Measurements from ENCODE around the gene MUL1. TPM values are rescaled to one million over a fixed set of nuclear protein-coding genes. Genes with fewer than 3 reads are reported as not detected.
"Not testable (repeated sequence)": the region's sequence is repeated elsewhere in the genome, so short reads cannot be mapped to it uniquely, and the experiment has no call there.

Gene MUL1
- total RNA-seq, 1 donor from 2014 or later, result 22.1 TPM

DNA sequence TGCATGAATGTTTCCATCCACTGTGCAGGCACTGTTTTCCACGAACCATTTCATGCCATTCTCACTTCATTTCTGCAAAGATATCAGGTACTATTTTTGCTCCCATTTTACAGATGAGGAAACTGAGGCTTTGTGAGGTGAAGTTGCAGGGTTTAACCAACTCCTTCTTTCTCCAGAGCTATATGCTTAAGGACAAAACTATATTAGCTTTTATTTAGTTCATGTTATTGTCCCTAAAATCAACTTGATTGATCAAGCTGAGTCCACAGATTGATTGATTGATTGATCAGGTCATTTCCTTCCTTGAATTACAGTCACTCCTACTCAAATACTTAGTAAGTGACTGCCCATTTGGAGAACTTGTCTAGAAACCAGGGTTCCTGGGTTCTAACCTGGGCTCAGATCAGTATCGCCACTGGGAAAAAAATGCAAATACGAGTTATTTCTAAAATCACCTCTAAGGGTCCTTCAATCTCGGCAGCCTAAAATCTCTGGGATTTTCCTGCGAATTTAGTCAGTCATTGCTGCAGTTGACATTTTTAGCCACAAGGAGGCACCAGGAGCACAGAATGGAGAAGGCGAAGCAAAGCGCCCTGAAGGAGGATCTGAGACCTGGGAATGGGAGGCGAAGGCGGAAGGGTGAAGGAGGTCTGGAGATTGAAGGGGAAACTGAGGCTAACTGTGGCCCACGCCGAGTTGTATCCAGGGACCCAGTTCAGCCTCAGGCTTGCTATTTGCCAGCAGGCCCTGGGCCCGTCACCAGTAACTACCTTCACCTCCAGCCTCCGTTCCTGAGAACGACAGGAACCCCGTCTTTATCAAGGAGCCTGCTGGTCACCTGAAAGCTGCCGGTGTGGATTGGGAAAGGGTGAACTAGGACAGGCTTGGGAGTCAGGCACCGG, 14.3 kb upstream of the MUL1 start:
- Histone ChIP-seq H3K27me3 (ENCODE audit: control insufficient read depth, insufficient read depth, low read length) (peaks cover 1% of the 10 kb centered on the region), H3K4me3 (ENCODE audit: low read depth, low read length) (no peak overlapping the region), H3K36me3 (ENCODE audit: control insufficient read depth, insufficient read depth, low read length) (no peaks in the 10 kb centered on the region)
- TF ChIP-seq, protein P1, sequence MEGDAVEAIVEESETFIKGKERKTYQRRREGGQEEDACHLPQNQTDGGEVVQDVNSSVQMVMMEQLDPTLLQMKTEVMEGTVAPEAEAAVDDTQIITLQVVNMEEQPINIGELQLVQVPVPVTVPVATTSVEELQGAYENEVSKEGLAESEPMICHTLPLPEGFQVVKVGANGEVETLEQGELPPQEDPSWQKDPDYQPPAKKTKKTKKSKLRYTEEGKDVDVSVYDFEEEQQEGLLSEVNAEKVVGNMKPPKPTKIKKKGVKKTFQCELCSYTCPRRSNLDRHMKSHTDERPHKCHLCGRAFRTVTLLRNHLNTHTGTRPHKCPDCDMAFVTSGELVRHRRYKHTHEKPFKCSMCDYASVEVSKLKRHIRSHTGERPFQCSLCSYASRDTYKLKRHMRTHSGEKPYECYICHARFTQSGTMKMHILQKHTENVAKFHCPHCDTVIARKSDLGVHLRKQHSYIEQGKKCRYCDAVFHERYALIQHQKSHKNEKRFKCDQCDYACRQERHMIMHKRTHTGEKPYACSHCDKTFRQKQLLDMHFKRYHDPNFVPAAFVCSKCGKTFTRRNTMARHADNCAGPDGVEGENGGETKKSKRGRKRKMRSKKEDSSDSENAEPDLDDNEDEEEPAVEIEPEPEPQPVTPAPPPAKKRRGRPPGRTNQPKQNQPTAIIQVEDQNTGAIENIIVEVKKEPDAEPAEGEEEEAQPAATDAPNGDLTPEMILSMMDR (IDR thresholded peaks at IDR 0.05; ENCODE audit: insufficient read depth, low read length, severe bottlenecking), result peak; percentile 80
- DNase-seq (ENCODE audit: low read depth) (peak; percentile 73), FAIRE-seq (no peak)

DNA sequence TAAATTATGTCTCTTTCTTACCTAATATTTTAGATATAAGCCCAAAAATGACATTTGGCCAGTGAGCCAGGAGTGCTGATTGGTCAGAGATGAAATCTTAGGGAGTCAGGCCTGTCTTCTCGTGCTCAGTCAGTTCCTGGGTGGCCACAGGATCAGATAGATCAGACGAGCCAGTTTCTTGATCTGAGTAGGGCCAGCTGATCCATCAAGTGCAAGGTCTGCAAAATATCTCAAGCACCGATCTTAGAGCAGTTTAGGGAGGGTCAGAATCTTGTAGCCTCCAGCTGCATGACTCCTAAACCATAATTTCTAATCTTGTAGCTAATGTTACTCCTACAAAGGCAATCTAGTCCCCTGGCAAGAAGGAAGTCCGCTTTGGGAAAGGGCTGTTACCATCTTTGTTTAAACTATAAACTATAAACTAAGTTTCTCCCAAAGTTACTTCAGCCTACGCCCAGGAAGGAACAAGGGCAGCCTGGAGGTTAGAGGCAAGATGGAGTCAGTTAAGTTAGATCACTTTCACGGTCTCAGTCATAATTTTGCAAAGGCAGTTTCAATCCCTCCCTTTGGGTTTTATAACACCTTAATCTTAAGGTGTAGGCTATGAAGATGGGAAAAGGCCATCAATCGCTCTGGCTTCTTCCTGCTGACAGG, 11.8 kb upstream of the MUL1 start:
- H3K27me3 ChIP-seq (ENCODE audit: control insufficient read depth, insufficient read depth, low read length); H3K4me3 ChIP-seq (ENCODE audit: low read depth, low read length); FAIRE-seq; H3K36me3 ChIP-seq (ENCODE audit: control insufficient read depth, insufficient read depth, low read length); DNase-seq (ENCODE audit: low read depth): not testable (repeated sequence)

DNA sequence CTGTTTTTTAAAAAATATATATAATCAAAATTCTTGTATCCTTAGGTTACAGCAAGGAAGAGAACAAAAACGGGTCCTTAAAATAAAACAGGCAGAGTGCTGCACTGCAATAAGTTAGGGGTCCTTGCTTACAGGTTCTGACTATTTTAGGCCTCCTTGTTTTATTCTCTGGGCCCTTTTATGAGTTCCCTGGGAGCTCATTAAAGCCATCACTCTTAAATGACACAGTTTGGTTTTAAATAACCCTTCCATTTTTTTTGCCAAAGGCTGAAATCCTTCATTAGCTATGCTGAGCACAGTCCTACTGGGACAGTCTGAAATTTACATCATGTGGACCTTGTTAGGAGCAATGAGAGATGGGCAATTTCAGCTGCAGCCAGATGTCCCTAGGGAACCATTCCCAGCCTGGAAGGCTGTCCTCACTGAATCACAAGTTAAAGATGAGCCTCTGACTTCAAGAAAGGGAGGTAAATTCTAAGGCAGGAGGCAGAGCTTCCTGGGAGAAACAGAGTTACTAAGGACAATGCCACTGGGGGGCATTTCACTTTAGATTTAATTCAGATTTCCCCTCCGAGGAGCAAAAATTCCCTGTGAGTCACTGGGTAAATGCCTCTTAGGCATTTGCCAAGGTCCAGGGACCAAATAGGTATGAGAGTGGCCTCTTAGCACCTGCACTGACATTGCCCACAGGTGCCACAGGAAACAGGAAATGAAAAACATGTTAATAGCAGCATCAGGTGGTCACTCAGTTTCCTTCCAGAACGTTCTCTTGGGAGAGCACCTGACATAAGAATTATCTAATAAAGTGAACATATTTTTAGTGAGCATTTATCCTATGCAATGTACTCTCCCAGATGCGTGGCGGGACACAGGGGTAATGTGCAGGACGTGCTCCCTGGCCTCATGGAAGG, 3.8 kb upstream of the MUL1 start:
- Histone ChIP-seq H3K4me3 (ENCODE audit: low read depth, low read length) (no peak overlapping the region), H3K27me3 (ENCODE audit: control insufficient read depth, insufficient read depth, low read length) (no peaks in the 10 kb centered on the region), H3K36me3 (ENCODE audit: control insufficient read depth, insufficient read depth, low read length) (no peaks in the 10 kb centered on the region)
- TF ChIP-seq, protein P1 (IDR thresholded peaks at IDR 0.05; ENCODE audit: insufficient read depth, low read length, severe bottlenecking), result no peak
- peak; percentile 1 for DNase-seq (ENCODE audit: low read depth)
- FAIRE-seq, result no peak

DNA sequence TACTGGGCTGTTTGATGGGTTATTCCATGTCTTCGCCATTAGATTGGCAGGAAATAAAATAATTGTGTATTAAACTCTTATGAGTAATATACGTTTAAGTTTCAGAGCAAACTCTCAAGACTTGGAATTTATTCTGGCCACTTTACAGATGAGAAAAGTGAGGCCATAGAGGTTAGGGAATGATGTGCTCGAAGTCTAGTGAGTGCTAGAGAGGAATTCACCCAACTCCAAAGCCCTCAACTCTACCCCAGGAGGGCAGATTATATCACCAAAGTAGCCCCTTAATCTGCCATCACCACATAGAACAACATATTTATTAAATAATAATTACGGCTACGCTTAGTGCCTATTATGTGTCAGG, 440 bp upstream of the MUL1 start:
- H3K36me3 ChIP-seq (ENCODE audit: control insufficient read depth, insufficient read depth, low read length), result no peaks in the 10 kb centered on the region
- no peak for DNase-seq (ENCODE audit: low read depth)
- peak overlapping the region; percentile 88 for H3K4me3 ChIP-seq (ENCODE audit: low read depth, low read length)
- TF ChIP-seq, protein P1 (IDR thresholded peaks at IDR 0.05; ENCODE audit: insufficient read depth, low read length, severe bottlenecking), result no peak
- no peak for FAIRE-seq
- no peaks in the 10 kb centered on the region for H3K27me3 ChIP-seq (ENCODE audit: control insufficient read depth, insufficient read depth, low read length)

DNA sequence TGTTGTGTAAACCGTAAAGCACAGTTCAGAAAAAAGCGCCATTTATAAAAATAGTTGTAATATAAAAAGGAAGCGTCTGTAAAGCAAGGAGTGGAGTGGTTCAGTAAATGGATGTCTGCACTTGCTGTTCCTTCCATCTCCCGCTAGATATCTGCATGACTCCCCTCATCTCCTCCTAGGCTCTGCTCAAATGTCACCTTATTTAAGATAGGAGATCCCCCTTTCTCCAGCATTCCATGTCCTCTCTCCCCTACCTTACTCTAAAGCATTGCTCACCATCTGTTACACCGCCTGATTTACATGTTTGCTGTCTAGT, 745 bp downstream of the MUL1 start:
- TF ChIP-seq, protein P1 (IDR thresholded peaks at IDR 0.05; ENCODE audit: insufficient read depth, low read length, severe bottlenecking), result no peak
- DNase-seq (ENCODE audit: low read depth) (no peak), FAIRE-seq (no peak)
- Histone ChIP-seq H3K27me3 (ENCODE audit: control insufficient read depth, insufficient read depth, low read length) (no peaks in the 10 kb centered on the region), H3K4me3 (ENCODE audit: low read depth, low read length) (peak overlapping the region; percentile 88), H3K36me3 (ENCODE audit: control insufficient read depth, insufficient read depth, low read length) (peaks cover 3% of the 10 kb centered on the region)

DNA sequence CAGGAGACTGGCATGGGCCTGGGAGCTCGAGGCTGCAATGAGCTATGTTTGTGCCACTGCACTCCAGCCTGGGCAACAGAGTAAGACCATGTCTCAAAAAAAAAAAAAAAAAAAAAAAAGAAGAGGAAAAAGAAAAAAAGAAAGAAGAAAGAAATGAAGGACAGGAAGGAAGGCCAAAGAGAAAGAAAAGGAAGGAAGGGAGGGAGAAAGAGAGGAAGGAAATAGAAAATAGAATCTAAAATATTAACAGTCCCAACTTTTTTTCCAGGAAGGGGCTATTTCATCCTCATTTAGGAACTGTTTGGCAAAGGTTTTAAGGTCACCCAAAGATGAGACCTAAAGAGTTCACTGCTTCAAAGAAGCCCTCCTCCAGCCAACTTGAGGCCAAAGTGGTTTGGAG, 2.5 kb downstream of the MUL1 start:
- no peak for DNase-seq (ENCODE audit: low read depth)
- Histone ChIP-seq H3K4me3 (ENCODE audit: low read depth, low read length) (no peak overlapping the region), H3K36me3 (ENCODE audit: control insufficient read depth, insufficient read depth, low read length) (peaks cover 13% of the 10 kb centered on the region), H3K27me3 (ENCODE audit: control insufficient read depth, insufficient read depth, low read length) (no peaks in the 10 kb centered on the region)
- no peak for FAIRE-seq
- TF ChIP-seq, protein P1 (IDR thresholded peaks at IDR 0.05; ENCODE audit: insufficient read depth, low read length, severe bottlenecking), result no peak
